Cardiac muscle cell (in vitro differentiated cells and primary cell): ENCODE data around the gene FBXO10. TPM values are rescaled to one million over a fixed set of nuclear protein-coding genes. Genes with fewer than 3 reads are reported as not detected.

Source experiments
- DNase-seq, 2 donors: peaks; one replicate each; pipeline versions ENCODE4 v3.0.0 to v3.0.0-alpha.2; 2010 to 2017; ENCODE audit warnings: low read depth in 1 of 2, low spot score in 1 of 2
- H3K27ac ChIP-seq: fragments of 200-600 bp; sonication (generic); 2 replicates; pipeline ENCODE4 v1.5.1; 2016
- H3K27me3 ChIP-seq: fragments of 200-600 bp; sonication (generic); 2 replicates; pipeline ENCODE4 v1.6.0; 2016; ENCODE audit warnings: control low read depth
- H3K36me3 ChIP-seq: fragments of 200-600 bp; sonication (generic); 2 replicates; pipeline ENCODE4 v1.5.1; 2016; ENCODE audit warnings: control low read depth
- H3K4me1 ChIP-seq: fragments of 200-600 bp; sonication (generic); 2 replicates; pipeline ENCODE4 v1.8.1; 2017; ENCODE audit warnings: low read depth, mild to moderate bottlenecking, mixed run types
- H3K4me3 ChIP-seq: fragments of 200-600 bp; sonication (generic); 2 replicates; pipeline ENCODE4 v1.5.1; 2016; ENCODE audit warnings: mild to moderate bottlenecking
- H3K9me3 ChIP-seq: fragments of 200-600 bp; sonication (generic); 2 replicates; pipeline ENCODE4 v1.5.1; 2017; ENCODE audit warnings: low read depth, mild to moderate bottlenecking, control low read depth
- polyA plus RNA-seq: library from polyadenylated mRNA; unstranded; fragments of >200 nt; fragmentation: Nextera tagmentation; extraction: Ambion mirVana; gene quantifications from 2 replicates; pipeline ENCODE4 v1.2.1, GENCODE V29; 2016
- total RNA-seq: library from RNA; depleted of rRNA; stranded (reverse); fragments of >200 nt; gene quantifications from 2 replicates; pipeline ENCODE4 v1.2.3, GENCODE V29; 2016
- TF ChIP-seq, protein P1 (sequence below): IDR thresholded peaks from 2 replicates; pipeline ENCODE4 v1.5.1; 2012; ENCODE audit warnings: low read depth, mild to moderate bottlenecking, low read length

FBXO10 gene
- total and polyA plus RNA-seq, 2 experiments from 2014 or later: 10.6 to 19.8 TPM

DNA sequence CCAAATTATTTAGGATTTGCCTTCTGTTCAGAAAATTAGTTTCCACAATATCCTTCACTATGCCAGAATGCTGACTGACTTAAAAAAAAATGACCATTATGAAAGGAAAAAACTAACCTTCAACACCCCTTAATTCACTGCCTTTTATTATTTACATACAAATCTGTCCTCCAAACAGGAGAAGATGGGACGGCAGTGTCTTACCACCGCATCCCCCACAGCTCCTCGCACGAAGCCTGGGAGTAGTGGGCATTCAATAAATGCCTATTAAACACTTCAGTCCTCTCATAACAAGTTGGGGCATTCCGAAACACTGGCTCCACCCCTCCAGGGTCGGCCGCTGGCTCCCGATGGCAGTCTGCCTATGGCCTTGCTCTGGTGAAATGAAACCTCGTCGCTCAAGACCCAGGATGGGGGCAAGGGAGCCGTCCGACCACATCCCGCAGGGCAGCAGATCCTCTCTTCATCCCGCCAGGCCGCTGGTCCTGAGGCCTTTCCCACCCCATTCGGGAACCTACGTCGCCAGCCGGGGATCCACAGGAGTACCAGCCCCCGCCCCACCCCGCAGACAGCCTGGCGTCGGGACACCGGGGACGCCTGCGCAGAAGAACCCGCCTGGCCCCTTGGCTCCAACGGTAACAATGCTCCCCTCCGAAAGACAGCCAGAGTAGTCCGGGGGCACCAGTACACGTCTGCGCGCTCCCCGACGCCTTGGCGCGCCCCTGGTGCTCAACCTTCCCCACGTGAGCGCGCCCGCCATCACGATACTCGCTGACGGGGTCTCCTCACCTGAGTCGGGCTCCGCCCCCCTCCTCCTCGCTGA is 111.5 kb downstream of the FBXO10 start:
- peak overlapping the region; percentile 50 for H3K4me3 ChIP-seq
- no peaks in the 10 kb centered on the region for H3K27me3 ChIP-seq
- peak overlapping the region; percentile 96 for H3K27ac ChIP-seq
- DNase-seq: peak; percentile 74 to 83
- no peaks in the 10 kb centered on the region for H3K9me3 ChIP-seq
- H3K36me3 ChIP-seq: no peaks in the 10 kb centered on the region
- TF ChIP-seq, protein P1, sequence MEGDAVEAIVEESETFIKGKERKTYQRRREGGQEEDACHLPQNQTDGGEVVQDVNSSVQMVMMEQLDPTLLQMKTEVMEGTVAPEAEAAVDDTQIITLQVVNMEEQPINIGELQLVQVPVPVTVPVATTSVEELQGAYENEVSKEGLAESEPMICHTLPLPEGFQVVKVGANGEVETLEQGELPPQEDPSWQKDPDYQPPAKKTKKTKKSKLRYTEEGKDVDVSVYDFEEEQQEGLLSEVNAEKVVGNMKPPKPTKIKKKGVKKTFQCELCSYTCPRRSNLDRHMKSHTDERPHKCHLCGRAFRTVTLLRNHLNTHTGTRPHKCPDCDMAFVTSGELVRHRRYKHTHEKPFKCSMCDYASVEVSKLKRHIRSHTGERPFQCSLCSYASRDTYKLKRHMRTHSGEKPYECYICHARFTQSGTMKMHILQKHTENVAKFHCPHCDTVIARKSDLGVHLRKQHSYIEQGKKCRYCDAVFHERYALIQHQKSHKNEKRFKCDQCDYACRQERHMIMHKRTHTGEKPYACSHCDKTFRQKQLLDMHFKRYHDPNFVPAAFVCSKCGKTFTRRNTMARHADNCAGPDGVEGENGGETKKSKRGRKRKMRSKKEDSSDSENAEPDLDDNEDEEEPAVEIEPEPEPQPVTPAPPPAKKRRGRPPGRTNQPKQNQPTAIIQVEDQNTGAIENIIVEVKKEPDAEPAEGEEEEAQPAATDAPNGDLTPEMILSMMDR: no peak
- peaks cover 8% of the 10 kb centered on the region for H3K4me1 ChIP-seq

DNA sequence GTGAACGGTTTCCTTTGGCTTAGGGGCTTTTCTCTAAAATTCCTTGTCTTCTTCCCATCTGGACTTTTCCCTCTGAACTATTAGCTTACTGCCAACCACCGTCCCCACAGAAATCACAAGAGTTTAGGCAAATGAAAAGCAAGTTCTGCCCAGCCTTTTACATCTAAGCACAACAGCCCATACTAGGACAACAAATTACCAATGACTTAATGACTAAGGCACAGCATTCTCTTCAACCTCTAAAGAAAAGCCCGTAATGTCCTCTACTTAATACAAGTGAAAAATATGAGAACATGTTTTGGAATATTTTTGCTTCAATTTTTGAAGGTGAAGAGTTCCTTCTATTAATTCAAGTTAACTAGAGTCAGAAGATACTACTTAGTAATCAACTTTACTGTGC is 112.2 kb downstream of the FBXO10 start:
- peak overlapping the region; percentile 96 for H3K27ac ChIP-seq

More for the DNA sequence above, 112.2 kb downstream of the FBXO10 start:
- TF ChIP-seq, protein P1: no peak
- peak overlapping the region; percentile 50 for H3K4me3 ChIP-seq
- H3K27me3 ChIP-seq: no peaks in the 10 kb centered on the region
- H3K9me3 ChIP-seq: no peaks in the 10 kb centered on the region
- peaks cover 8% of the 10 kb centered on the region for H3K4me1 ChIP-seq
- DNase-seq: peak in 1 of 2 donors; percentile 3
- no peaks in the 10 kb centered on the region for H3K36me3 ChIP-seq

Other genes with a start within 250 kb of the FBXO10 start
- gene GRHPR, start 153.7 kb downstream of the FBXO10 start, total RNA-seq: 335 and 376 TPM in 2 replicates
- 252 and 280 TPM in 2 replicates for gene GRHPR, start 153.7 kb downstream of the FBXO10 start, polyA plus RNA-seq
- 16.2 and 24.9 TPM in 2 replicates for gene ZBTB5, start 110.9 kb downstream of the FBXO10 start, total RNA-seq
- 6.7 and 10.9 TPM in 2 replicates for gene ZBTB5, start 110.9 kb downstream of the FBXO10 start, polyA plus RNA-seq
- gene POLR1E, start 90.4 kb downstream of the FBXO10 start, total RNA-seq: 15.1 and 18.2 TPM in 2 replicates
- 7.6 and 7.8 TPM in 2 replicates for gene POLR1E, start 90.4 kb downstream of the FBXO10 start, polyA plus RNA-seq
- gene TOMM5, start 16.2 kb upstream of the FBXO10 start, total RNA-seq: 63.3 and 137 TPM in 2 replicates
- gene TOMM5, start 16.2 kb upstream of the FBXO10 start, polyA plus RNA-seq: 208 and 264 TPM in 2 replicates
- gene FRMPD1, start 74.6 kb upstream of the FBXO10 start, total RNA-seq: 0.15 and 1.5 TPM in 2 replicates
- 0.32 TPM in 1 of 2 replicates, not detected in the other for gene FRMPD1, start 74.6 kb upstream of the FBXO10 start, polyA plus RNA-seq
- gene TRMT10B, start 177.4 kb upstream of the FBXO10 start, total RNA-seq: 4.1 and 4.5 TPM in 2 replicates
- gene TRMT10B, start 177.4 kb upstream of the FBXO10 start, polyA plus RNA-seq: 8.8 and 12.5 TPM in 2 replicates
- 51.6 and 55.2 TPM in 2 replicates for gene EXOSC3, start 208.7 kb upstream of the FBXO10 start, total RNA-seq
- 38.0 and 48.0 TPM in 2 replicates for gene EXOSC3, start 208.7 kb upstream of the FBXO10 start, polyA plus RNA-seq
- 19.6 and 23.1 TPM in 2 replicates for gene DCAF10, start 224.4 kb upstream of the FBXO10 start, total RNA-seq
- 22.9 and 25.2 TPM in 2 replicates for gene DCAF10, start 224.4 kb upstream of the FBXO10 start, polyA plus RNA-seq